ENCODE data around the gene CNDP1.

Gene CNDP1

GRCh38 chr18:74507097-74507881 is 27.0 kb upstream of the CNDP1 start:
- DNase-seq, result no peak

- DNase-seq, result no peak
Measured at GRCh38 chr18:74507927-74508326, 26.4 kb upstream of the CNDP1 start.

- no peak for DNase-seq
Measured at GRCh38 chr18:74508366-74508765, 25.9 kb upstream of the CNDP1 start.

- DNase-seq, result no peak
Measured at GRCh38 chr18:74508821-74509225, 25.5 kb upstream of the CNDP1 start.

- no peak for DNase-seq
Measured at GRCh38 chr18:74509856-74510769, 24.2 kb upstream of the CNDP1 start.

GRCh38 chr18:74510770-74511095 is 23.6 kb upstream of the CNDP1 start:
- DNase-seq, result no peak

- DNase-seq, result no peak
Measured at GRCh38 chr18:74511823-74512222, 22.5 kb upstream of the CNDP1 start.

- no peak for DNase-seq
Measured at GRCh38 chr18:74512321-74513053, 21.8 kb upstream of the CNDP1 start.

- no peak for DNase-seq
Measured at GRCh38 chr18:74513149-74513882, 21.0 kb upstream of the CNDP1 start.

- DNase-seq, result no peak
Measured at GRCh38 chr18:74513883-74514205, 20.5 kb upstream of the CNDP1 start.

- DNase-seq, result no peak
Measured at GRCh38 chr18:74514860-74515495, 19.3 kb upstream of the CNDP1 start.

- no peak for DNase-seq
Measured at GRCh38 chr18:74515620-74516231, 18.6 kb upstream of the CNDP1 start.

- no peak for DNase-seq
Measured at GRCh38 chr18:74516271-74517235, 17.7 kb upstream of the CNDP1 start.

GRCh38 chr18:74517236-74517630 is 17.1 kb upstream of the CNDP1 start:
- DNase-seq, result no peak

- no peak for DNase-seq
Measured at GRCh38 chr18:74518456-74519295, 15.6 kb upstream of the CNDP1 start.

- DNase-seq, result no peak
Measured at GRCh38 chr18:74519320-74520095, 14.8 kb upstream of the CNDP1 start.

- DNase-seq, result no peak
Measured at GRCh38 chr18:74520096-74520833, 14.0 kb upstream of the CNDP1 start.

GRCh38 chr18:74521068-74521725 is 13.1 kb upstream of the CNDP1 start:
- no peak for DNase-seq
